ENCODE results near the gene AHNAK. TPM values are rescaled to one million over a fixed set of nuclear protein-coding genes. Genes with fewer than 3 reads are reported as not detected.

Gene AHNAK
- total RNA-seq, 3 donors from 2014 or later, result 12.3 to 22.7 (median 13.3) TPM

DNA sequence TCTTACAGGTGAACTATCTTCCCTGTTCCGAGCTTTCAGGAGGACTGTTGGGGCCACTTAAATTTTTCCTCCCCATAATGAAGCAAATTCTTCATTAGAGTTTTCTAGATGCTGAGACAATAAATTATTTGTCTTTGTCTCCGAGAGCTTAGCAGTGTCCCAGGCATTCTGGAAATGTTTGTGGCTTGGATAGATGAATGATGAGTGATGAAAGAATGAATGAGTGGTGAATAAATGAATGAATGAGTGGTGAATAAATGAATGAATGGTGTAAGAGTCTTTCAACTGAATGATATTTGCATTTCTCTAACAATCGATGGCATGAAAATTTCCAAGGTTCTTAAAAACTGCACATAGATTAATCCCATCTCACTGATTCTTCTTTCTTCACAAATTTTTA, 52.8 kb downstream of the AHNAK start:
- DNase-seq (no peak), ATAC-seq (no peak)
- H3K4me1 Mint-ChIP-seq (ENCODE audit: low read depth), result no peaks in the 10 kb centered on the region
- no peak overlapping the region for H3K4me3 Mint-ChIP-seq
- H3K36me3 Mint-ChIP-seq (ENCODE audit: insufficient read depth), result no peaks in the 10 kb centered on the region
- H3K9me3 Mint-ChIP-seq, result no peaks in the 10 kb centered on the region
- H3K27me3 Mint-ChIP-seq (ENCODE audit: low read depth), result no peaks in the 10 kb centered on the region

DNA sequence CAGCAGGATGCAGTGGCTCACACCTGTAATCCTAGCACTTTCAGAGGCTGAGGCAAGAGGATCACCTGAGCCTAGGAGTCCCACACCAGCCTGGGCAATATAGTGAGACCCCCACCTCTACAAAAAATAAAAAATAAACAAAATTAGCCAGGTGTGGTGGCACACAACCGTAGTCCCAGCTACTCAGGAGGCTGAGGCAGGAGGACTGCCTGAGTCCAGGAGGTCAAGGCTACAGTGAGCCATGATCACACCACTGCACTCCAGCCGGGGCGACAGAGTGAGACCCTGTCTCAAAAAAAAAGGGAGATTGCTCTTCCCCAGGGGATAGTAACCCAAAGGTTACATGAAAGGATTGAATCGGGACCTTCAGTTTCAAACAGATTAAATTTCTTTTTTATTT, 54.0 kb downstream of the AHNAK start:
- Mint-ChIP-seq H3K4me3 (no peak overlapping the region), H3K9me3 (no peaks in the 10 kb centered on the region), H3K4me1 (ENCODE audit: low read depth) (peaks cover 2% of the 10 kb centered on the region), H3K36me3 (ENCODE audit: insufficient read depth) (no peaks in the 10 kb centered on the region), H3K27me3 (ENCODE audit: low read depth) (no peaks in the 10 kb centered on the region)
- no peak for DNase-seq
- ATAC-seq, result no peak

DNA sequence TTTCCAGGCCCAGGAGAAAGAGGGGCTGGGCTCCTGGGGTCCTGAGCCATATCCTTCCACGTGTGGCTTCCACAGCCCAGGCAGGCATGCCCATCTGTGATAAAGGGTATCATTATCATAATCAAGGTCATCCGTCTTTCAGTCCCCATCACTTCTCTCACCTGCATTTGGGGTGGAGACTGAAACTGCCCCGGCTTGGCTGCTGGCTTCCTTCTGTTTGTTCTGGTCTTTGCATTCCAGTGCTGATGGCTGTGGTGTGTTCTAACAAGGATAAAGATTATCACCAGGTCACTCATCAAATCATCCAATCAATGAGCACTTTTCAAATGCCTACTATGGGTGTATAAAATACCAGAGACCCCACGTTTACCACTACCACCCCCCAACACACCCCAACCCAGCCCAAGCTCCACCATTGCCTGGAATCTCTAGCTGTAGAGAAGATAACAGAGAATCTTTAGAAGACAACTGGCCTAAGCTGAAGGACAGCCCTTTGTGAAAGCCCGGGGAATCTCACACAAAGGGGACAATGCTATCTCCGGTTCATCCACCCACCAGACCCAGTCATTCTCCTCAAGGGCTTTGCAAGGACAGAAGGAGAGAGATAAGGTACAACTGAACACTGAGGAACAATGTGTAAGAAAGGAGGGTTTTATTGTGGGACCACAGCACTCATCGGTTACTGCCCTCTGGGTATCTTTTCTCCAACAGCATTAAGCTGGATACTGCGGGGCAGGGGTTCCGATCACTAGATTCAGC, 54.9 kb downstream of the AHNAK start:
- Mint-ChIP-seq H3K4me1 (ENCODE audit: low read depth) (peaks cover 4% of the 10 kb centered on the region), H3K4me3 (no peak overlapping the region), H3K9me3 (no peaks in the 10 kb centered on the region), H3K27me3 (ENCODE audit: low read depth) (no peaks in the 10 kb centered on the region), H3K36me3 (ENCODE audit: insufficient read depth) (no peaks in the 10 kb centered on the region)
- DNase-seq, result no peak
- ATAC-seq, result no peak

DNA sequence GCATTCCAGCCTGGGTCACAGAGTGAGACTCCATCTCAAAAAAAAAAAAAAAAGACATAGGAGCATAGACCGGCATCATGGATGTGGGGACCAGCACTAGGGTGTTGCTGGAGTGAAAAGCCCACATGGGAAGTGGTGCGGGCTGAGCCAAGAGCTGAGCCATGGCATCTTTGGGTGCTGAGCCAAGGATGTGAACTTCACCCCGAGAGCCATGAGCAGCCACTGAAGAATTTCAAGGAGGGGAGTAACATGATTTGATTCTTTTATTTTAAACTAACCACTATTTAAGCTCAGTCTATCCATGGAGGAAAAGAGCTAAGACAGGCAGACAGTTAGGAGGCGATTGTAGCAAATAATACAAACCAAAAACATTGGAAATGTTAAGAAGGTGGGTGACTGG, 57.4 kb downstream of the AHNAK start:
- peaks cover 4% of the 10 kb centered on the region for H3K4me1 Mint-ChIP-seq (ENCODE audit: low read depth)
- H3K4me3 Mint-ChIP-seq, result no peak overlapping the region
- no peaks in the 10 kb centered on the region for H3K36me3 Mint-ChIP-seq (ENCODE audit: insufficient read depth)
- no peaks in the 10 kb centered on the region for H3K9me3 Mint-ChIP-seq
- peaks cover 3% of the 10 kb centered on the region for H3K27me3 Mint-ChIP-seq (ENCODE audit: low read depth)
- DNase-seq (no peak), ATAC-seq (no peak)

DNA sequence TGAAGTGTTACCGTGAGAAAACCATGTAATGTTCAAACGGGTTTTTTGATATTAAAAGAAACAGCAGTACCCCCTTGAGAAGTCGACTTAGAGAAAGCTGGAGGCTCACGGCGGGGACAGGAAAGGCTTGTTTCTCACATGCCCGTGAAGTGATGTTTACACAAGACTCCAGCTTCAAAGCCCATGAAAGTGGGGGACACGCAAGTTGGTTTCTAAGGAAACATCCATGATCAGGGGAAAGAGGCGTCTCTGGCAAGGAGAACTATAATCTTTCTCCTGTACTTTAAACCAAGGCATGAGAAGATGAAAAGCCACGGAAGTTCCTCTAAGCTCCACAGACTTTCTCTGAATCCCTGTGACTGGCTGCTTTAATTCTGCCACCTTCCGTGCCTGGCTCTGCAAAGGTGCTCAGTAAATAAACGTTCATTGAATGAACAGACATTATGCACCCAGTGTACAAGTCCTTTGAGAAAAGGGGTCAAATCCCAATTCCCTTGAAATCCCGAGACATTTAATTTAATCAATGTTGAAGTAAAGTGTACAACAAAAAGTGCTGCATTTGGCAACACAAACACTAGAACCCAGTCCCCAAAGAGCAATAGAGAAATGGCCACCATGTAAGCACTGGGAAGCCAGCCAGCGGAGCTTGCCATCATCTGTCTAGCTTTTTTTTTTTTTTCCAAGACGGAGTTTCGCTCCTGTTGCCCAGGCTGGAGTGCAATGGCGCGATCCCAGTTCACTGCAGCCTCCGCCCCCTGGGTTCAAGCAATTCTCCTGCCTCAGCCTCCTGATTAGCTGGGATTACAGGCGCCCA, 58.7 kb downstream of the AHNAK start:
- ATAC-seq (no peak), DNase-seq (no peak)
- no peak overlapping the region for H3K4me3 Mint-ChIP-seq
- H3K36me3 Mint-ChIP-seq (ENCODE audit: insufficient read depth), result no peaks in the 10 kb centered on the region
- H3K9me3 Mint-ChIP-seq, result no peaks in the 10 kb centered on the region
- H3K27me3 Mint-ChIP-seq (ENCODE audit: low read depth), result peaks cover 3% of the 10 kb centered on the region
- peaks cover 4% of the 10 kb centered on the region for H3K4me1 Mint-ChIP-seq (ENCODE audit: low read depth)

DNA sequence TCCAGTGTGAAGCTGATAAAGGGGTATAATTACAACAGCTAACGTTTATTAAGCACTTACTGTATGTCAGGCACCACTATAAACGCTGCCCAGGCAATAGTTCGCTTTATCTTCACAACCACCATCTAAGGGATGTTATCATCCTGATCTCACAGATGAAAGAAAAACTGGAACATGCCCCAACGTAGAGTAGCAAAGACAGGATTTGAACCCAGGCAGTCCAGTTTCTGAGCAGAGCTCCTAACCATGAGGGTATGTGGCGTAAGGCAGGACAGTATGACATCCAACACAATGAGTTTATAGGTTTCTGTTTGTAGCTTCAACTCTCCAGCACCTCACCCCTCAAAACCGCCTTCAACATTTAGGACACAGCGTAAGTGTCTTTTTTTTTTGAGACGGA, 59.5 kb downstream of the AHNAK start:
- H3K36me3 Mint-ChIP-seq (ENCODE audit: insufficient read depth), result no peaks in the 10 kb centered on the region
- H3K4me1 Mint-ChIP-seq (ENCODE audit: low read depth), result peaks cover 4% of the 10 kb centered on the region
- ATAC-seq, result no peak
- H3K27me3 Mint-ChIP-seq (ENCODE audit: low read depth), result peaks cover 3% of the 10 kb centered on the region
- H3K4me3 Mint-ChIP-seq, result no peak overlapping the region
- no peaks in the 10 kb centered on the region for H3K9me3 Mint-ChIP-seq
- DNase-seq, result no peak

DNA sequence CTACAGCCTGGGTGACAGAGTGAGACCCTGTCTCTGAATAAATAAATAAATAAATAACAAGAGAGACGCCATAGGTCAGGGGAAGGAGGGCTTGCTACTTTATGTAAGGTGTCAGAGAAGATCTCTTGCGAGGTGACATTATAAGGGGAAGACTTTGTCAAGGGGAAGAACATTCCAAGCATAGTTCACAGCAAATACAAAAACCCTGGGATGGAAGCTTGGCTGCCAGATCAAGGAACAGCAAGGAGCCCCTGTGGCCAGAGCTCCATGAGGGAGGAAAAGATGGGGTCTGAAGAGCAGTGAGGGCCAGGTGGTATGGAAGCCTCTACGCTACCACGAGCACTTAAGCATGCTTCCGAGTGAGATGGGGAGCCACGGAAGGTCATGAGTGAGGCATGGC, 62.3 kb downstream of the AHNAK start:
- peaks cover 3% of the 10 kb centered on the region for H3K27me3 Mint-ChIP-seq (ENCODE audit: low read depth)
- DNase-seq, result no peak
- peaks cover 4% of the 10 kb centered on the region for H3K4me1 Mint-ChIP-seq (ENCODE audit: low read depth)
- ATAC-seq, result no peak
- H3K36me3 Mint-ChIP-seq (ENCODE audit: insufficient read depth), result no peaks in the 10 kb centered on the region
- H3K9me3 Mint-ChIP-seq, result no peaks in the 10 kb centered on the region
- no peak overlapping the region for H3K4me3 Mint-ChIP-seq

DNA sequence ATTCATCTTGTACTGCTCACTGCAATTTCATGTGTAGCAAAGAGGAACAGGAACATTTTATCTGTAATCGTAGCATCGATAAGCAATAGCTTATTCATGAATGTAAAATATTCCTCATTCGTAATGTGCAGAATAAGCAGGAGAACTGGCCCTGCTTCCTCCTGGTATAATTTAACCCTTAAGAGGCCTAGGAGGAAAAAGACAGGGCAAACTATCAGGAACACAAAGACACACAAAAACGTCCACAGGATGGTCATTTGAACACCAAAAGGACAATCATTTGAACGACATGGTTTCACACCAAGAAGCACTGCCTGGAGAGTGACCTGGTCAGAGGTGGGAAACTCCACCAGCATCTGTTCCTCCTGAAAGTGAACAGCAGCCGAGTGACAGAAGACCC, 63.9 kb downstream of the AHNAK start:
- peaks cover 3% of the 10 kb centered on the region for H3K27me3 Mint-ChIP-seq (ENCODE audit: low read depth)
- peaks cover 4% of the 10 kb centered on the region for H3K4me1 Mint-ChIP-seq (ENCODE audit: low read depth)
- DNase-seq (no peak), ATAC-seq (no peak)
- no peaks in the 10 kb centered on the region for H3K9me3 Mint-ChIP-seq
- H3K4me3 Mint-ChIP-seq, result no peak overlapping the region
- H3K36me3 Mint-ChIP-seq (ENCODE audit: insufficient read depth), result no peaks in the 10 kb centered on the region

DNA sequence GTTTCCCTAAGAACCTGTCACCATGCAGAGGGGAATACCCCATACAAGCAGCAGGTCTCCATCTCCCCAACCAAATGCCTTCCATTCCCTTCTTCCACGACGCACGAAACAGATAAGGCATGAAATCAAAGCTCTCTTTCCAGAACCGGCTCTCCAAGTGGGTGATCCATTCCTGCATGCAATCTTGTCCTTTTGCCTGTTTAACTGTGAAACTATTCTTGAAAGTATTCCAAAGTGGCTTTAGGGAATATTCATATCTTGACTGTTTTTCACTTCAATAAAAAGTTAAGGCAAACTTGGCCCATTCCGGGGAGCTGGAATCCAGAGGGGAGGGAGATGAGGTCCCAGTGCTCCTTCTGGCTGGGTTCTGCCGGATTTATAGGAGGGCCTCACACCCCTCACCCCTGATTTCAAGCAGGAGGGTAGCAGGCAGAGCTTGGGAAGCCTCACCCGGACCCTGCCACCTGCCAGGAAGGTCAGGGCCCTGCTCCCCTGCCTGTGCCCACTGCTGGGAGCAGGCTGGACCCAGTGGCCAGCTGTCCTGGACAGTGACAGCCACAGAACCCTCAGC, 66.9 kb downstream of the AHNAK start:
- Mint-ChIP-seq H3K27me3 (ENCODE audit: low read depth) (peaks cover 3% of the 10 kb centered on the region), H3K4me3 (no peak overlapping the region), H3K4me1 (ENCODE audit: low read depth) (no peaks in the 10 kb centered on the region), H3K36me3 (ENCODE audit: insufficient read depth) (no peaks in the 10 kb centered on the region), H3K9me3 (no peaks in the 10 kb centered on the region)
- ATAC-seq (no peak), DNase-seq (no peak)

DNA sequence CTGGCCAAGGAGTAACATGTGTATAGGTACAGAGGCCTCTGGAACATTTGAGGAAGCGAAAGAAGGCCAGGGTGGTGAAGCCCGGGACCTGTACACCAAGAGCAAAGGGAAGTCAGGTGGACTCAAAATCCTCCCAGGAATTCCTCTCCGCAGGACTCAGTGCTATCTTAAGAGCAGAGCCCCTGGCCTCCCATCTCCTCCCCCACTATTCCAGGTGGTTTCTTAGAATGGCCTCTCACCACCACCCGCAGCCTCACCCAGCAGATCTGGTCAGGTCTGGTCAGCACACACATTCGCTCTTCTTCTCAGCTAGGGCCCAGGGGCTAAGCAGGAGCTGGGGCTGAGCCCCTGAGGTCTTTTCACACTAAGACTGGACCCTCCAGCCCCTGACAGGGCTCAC, 68.7 kb downstream of the AHNAK start:
- Mint-ChIP-seq H3K4me1 (ENCODE audit: low read depth) (no peaks in the 10 kb centered on the region), H3K9me3 (no peaks in the 10 kb centered on the region), H3K4me3 (no peak overlapping the region), H3K36me3 (ENCODE audit: insufficient read depth) (no peaks in the 10 kb centered on the region), H3K27me3 (ENCODE audit: low read depth) (no peaks in the 10 kb centered on the region)
- ATAC-seq (no peak), DNase-seq (no peak)

DNA sequence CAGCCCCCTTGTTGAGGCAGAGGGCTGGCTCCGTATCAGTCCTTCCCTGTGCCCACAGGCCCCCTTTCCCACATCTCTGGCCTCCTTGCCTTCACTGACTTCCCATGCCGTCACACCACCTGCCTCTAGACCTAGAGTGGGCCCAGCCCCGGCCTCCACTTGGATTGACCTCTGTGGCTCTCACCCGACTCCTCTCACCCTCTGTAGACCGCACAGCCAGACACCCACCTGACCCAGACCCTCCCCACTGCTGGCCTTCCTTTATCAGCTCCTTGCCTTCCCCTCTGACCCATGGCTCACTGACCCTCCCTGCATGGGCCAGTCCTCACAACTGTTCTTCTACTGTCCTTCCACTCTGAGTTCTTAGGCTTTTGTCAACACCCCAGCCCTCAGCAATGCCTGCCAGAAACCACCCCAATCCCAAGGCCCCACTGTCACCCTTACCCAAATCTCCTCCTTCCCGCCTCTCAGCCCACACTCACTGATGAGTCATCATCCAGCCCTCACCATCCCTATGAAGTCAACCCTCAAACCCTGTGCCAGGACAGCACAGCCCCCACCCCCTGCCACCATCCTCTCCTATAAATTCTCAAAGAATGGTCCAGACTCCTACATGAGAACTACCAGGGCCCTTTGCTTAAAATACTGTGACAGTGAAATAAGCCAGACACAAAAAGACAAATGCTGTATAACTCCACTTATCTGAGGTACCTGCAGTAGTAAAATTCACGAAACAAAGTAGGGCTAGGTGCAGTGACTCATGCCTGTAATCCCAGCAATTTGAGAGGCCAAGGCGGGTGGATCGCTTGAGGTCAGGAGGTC, 74.3 kb downstream of the AHNAK start:
- H3K4me1 Mint-ChIP-seq (ENCODE audit: low read depth), result no peaks in the 10 kb centered on the region
- no peak for ATAC-seq
- H3K4me3 Mint-ChIP-seq, result no peak overlapping the region
- H3K36me3 Mint-ChIP-seq (ENCODE audit: insufficient read depth), result no peaks in the 10 kb centered on the region
- no peak for DNase-seq
- no peaks in the 10 kb centered on the region for H3K9me3 Mint-ChIP-seq
- H3K27me3 Mint-ChIP-seq (ENCODE audit: low read depth), result no peaks in the 10 kb centered on the region

DNA sequence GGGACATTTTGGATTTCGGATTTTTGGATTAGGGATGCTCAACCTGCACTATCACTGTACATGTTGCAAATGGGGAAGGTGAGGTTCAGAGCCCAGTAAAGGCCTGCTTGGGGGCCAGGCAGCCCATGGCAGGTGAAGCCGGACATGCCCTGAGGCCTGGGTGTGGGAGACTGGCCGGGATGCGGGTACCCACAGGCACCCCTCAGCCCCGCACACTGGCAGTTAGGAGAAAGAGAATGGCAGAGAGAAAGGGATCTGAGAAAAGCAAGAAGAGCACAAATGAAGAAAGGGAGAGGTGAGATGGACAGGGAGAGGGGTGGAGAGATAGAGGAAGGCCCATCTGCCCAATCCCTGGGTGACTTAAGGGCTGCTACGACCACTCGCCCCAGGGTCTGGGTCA, 75.0 kb downstream of the AHNAK start:
- no peaks in the 10 kb centered on the region for H3K27me3 Mint-ChIP-seq (ENCODE audit: low read depth)
- H3K4me1 Mint-ChIP-seq (ENCODE audit: low read depth), result no peaks in the 10 kb centered on the region
- no peak for ATAC-seq

DNA sequence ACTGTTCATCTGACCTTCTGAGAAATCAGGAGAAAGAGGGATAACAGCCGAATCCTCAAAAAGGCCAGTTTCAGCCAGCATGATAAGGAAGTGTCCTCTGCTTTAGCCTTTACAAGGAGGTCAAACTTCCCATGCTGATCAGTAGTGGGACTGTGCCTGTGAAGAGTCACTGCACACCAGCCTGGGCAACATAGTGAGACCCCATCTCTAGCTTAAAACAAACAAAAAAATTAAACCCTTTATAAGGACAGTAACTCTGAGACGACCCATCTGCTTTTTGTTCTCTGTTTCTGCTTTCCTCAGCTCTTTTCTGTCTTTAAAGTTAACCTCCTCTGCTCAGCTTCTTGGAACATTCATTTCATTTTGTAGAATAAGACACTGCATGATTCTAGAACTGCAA, 78.0 kb downstream of the AHNAK start:
- Mint-ChIP-seq H3K4me1 (ENCODE audit: low read depth) (no peaks in the 10 kb centered on the region), H3K36me3 (ENCODE audit: insufficient read depth) (no peaks in the 10 kb centered on the region), H3K4me3 (no peak overlapping the region), H3K27me3 (ENCODE audit: low read depth) (no peaks in the 10 kb centered on the region), H3K9me3 (no peaks in the 10 kb centered on the region)
- no peak for DNase-seq
- no peak for ATAC-seq

More for the DNA sequence above, 75.0 kb downstream of the AHNAK start:
- no peaks in the 10 kb centered on the region for H3K36me3 Mint-ChIP-seq (ENCODE audit: insufficient read depth)
- H3K9me3 Mint-ChIP-seq, result no peaks in the 10 kb centered on the region
- DNase-seq, result no peak
- no peak overlapping the region for H3K4me3 Mint-ChIP-seq

DNA sequence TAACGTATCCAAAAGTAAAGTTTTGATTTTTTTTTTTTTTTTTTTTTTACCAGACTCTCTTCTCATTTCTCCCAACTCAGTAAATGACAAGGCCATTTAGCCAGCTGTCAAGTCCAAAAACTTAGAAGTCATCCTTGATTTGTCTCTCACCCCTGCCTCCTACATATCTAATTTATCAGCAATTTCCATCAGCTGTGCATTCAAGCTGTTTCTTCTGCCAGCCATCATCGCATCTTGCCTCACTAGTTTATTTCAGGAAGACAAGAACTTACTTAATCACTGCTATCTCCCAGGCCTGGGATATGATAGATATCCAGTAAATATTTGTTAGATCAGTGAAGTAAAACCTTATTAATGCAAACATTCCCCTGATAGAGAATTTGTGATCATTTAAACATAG, 80.2 kb downstream of the AHNAK start:
- H3K9me3 Mint-ChIP-seq, result no peaks in the 10 kb centered on the region
- no peak for DNase-seq
- peaks cover 2% of the 10 kb centered on the region for H3K4me1 Mint-ChIP-seq (ENCODE audit: low read depth)
- no peak for ATAC-seq
- no peaks in the 10 kb centered on the region for H3K27me3 Mint-ChIP-seq (ENCODE audit: low read depth)
- H3K36me3 Mint-ChIP-seq (ENCODE audit: insufficient read depth), result no peaks in the 10 kb centered on the region
- no peak overlapping the region for H3K4me3 Mint-ChIP-seq

All from activated T-cell treated with anti-CD3 and anti-CD28 coated beads, Interleukin-2, amount 50 U/mL, for 4 hours (primary cell).